Measurements from ENCODE around the gene MNAT1. TPM values are rescaled to one million over a fixed set of nuclear protein-coding genes. Genes with fewer than 3 reads are reported as not detected.

The MNAT1 gene
- total RNA-seq, 3 donors from 2014 or later (not counting 1 experiment from before 2014, with no cell fraction given) = 33.8 to 45.4 (median 34.0) TPM

- Histone ChIP-seq H3K4me1 (ENCODE audit: control insufficient read depth, insufficient read depth, low read length) (no peaks in the 10 kb centered on the region), H3K27ac (ENCODE audit: low read length) (no peak overlapping the region), H3K27me3 (ENCODE audit: control insufficient read depth, insufficient read depth, low read length) (no peaks in the 10 kb centered on the region), H3K4me3 (ENCODE audit: low read length) (no peak overlapping the region), H3K36me3 (ENCODE audit: control insufficient read depth, insufficient read depth, low read length) (peaks cover 3% of the 10 kb centered on the region), H3K9me3 (ENCODE audit: control insufficient read depth, insufficient read depth, low read length) (peaks cover 6% of the 10 kb centered on the region)
- H3K27ac Mint-ChIP-seq = no peak overlapping the region
- TF ChIP-seq CTCF (IDR thresholded peaks at IDR 0.05) = no peak
- ATAC-seq (no peak), DNase-seq (no peak)
- H3K36me3 Mint-ChIP-seq = no peaks in the 10 kb centered on the region
- intact Hi-C loops (cut with micrococcal nuclease) = no loop called here
- no peaks in the 10 kb centered on the region for H3K9me3 Mint-ChIP-seq
- H3K27me3 Mint-ChIP-seq (ENCODE audit: low read depth in 2 of 2) = no peaks in the 10 kb centered on the region
- no peak overlapping the region for H3K4me3 Mint-ChIP-seq
- H3K4me1 Mint-ChIP-seq = no peaks in the 10 kb centered on the region
Observed at GRCh38 chr14:60796434-60796833, 61.9 kb downstream of the MNAT1 start.

DNA sequence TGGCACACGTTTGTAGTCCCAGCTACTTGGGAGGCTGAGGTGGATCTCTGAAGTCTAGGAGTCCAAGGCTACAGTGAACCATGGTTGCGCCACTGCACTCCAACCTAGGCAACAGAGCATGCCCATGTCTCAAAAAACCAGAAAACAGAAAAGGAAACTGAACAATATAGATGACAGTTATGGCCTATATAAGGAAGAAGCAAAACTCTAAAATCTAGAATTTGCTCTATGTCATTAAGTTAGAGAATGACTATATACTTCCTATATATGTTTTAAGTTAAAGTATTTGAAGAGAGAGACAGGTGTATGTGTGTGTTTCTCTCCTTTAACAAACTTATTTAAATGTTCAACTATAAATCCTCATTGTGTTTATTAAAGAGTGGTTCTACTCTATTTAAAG, 65.8 kb downstream of the MNAT1 start:
- intact Hi-C loops (cut with micrococcal nuclease) = no loop called here
- Histone ChIP-seq H3K27ac (ENCODE audit: low read length) (no peak overlapping the region), H3K27me3 (ENCODE audit: control insufficient read depth, insufficient read depth, low read length) (no peaks in the 10 kb centered on the region), H3K36me3 (ENCODE audit: control insufficient read depth, insufficient read depth, low read length) (peaks cover 3% of the 10 kb centered on the region), H3K4me3 (ENCODE audit: low read length) (no peak overlapping the region), H3K4me1 (ENCODE audit: control insufficient read depth, insufficient read depth, low read length) (no peaks in the 10 kb centered on the region), H3K9me3 (ENCODE audit: control insufficient read depth, insufficient read depth, low read length) (no peaks in the 10 kb centered on the region)
- DNase-seq = no peak
- Mint-ChIP-seq H3K36me3 (no peaks in the 10 kb centered on the region), H3K9me3 (no peaks in the 10 kb centered on the region), H3K4me3 (no peak overlapping the region), H3K27ac (no peak overlapping the region), H3K4me1 (no peaks in the 10 kb centered on the region), H3K27me3 (ENCODE audit: low read depth in 2 of 2) (no peaks in the 10 kb centered on the region)
- ATAC-seq = no peak
- WGBS (ENCODE audit: insufficient coverage) = 100% methylated on average over 2 of the region's 2 CpGs
- no peak for TF ChIP-seq CTCF (IDR thresholded peaks at IDR 0.05)

DNA sequence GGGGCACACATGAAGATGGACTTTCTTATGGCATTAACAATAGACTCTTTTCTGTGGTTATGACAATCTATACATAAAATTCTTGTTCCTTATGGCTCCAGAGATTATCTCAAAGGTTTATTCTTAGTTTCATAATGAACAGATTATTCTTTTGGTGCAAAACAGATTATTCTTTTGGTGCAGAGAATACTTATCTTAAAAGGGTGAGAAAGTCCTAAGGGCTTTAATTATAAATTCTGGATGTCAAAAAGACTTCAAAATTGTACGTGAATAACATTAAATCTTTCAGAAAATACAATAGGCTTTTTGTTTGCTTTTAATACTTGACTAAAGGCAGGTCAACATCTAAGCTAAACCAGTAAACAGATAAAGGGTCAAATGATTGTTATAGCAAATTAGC, 69.3 kb downstream of the MNAT1 start:
- no peaks in the 10 kb centered on the region for H3K36me3 Mint-ChIP-seq
- H3K4me1 Mint-ChIP-seq = no peaks in the 10 kb centered on the region
- peaks cover 5% of the 10 kb centered on the region for H3K36me3 ChIP-seq (ENCODE audit: control insufficient read depth, insufficient read depth, low read length)
- no peaks in the 10 kb centered on the region for H3K27me3 ChIP-seq (ENCODE audit: control insufficient read depth, insufficient read depth, low read length)
- intact Hi-C loops (cut with micrococcal nuclease) = no loop called here
- H3K9me3 ChIP-seq (ENCODE audit: control insufficient read depth, insufficient read depth, low read length) = no peaks in the 10 kb centered on the region
- no peak for TF ChIP-seq CTCF (IDR thresholded peaks at IDR 0.05)
- no peak overlapping the region for H3K4me3 Mint-ChIP-seq
- no peaks in the 10 kb centered on the region for H3K27me3 Mint-ChIP-seq (ENCODE audit: low read depth in 2 of 2)
- no peak overlapping the region for H3K4me3 ChIP-seq (ENCODE audit: low read length)
- H3K27ac Mint-ChIP-seq = no peak overlapping the region
- H3K4me1 ChIP-seq (ENCODE audit: control insufficient read depth, insufficient read depth, low read length) = no peaks in the 10 kb centered on the region
- no peak for ATAC-seq
- no peaks in the 10 kb centered on the region for H3K9me3 Mint-ChIP-seq
- no peak for DNase-seq
- no peak overlapping the region for H3K27ac ChIP-seq (ENCODE audit: low read length)
- WGBS (ENCODE audit: insufficient coverage) = no CpG with 5 or more reads among the region's 1 CpG

DNA sequence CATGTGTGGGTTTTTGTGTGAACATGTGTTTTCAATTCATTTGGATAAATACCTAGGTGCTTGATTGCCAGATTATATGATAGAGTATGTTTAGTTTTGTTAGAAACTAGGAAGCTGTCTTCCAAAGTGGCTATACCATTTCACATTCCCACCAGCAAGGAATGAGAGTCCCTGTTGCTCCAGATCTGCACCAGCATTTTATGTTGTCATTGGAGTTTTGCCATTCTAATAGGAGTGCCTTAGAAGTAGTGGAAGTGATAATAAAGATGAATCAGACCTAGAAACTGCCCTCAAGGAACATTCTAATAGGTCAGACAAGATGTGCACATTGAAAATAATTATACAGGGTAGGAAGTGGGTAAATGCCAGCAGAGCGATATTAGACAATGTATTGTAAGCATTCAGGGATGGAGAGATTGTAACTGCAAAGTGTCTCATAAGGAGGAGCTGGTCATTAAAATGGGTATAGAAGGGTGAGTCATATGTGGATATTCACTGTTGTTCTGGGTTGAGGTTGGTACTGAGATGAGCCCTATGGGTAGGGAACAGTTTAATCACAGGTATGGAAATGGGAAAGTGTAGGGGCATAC, 71.4 kb downstream of the MNAT1 start:
- Mint-ChIP-seq H3K9me3 (no peaks in the 10 kb centered on the region), H3K4me3 (no peak overlapping the region), H3K27ac (no peak overlapping the region), H3K36me3 (no peaks in the 10 kb centered on the region), H3K4me1 (no peaks in the 10 kb centered on the region), H3K27me3 (ENCODE audit: low read depth in 2 of 2) (no peaks in the 10 kb centered on the region)
- 97% methylated on average over 1 of the region's 1 CpG for WGBS (ENCODE audit: insufficient coverage)
- no peaks in the 10 kb centered on the region for H3K27me3 ChIP-seq (ENCODE audit: control insufficient read depth, insufficient read depth, low read length)
- intact Hi-C loops (cut with micrococcal nuclease) = no loop called here
- H3K9me3 ChIP-seq (ENCODE audit: control insufficient read depth, insufficient read depth, low read length) = no peaks in the 10 kb centered on the region
- H3K4me1 ChIP-seq (ENCODE audit: control insufficient read depth, insufficient read depth, low read length) = no peaks in the 10 kb centered on the region
- H3K27ac ChIP-seq (ENCODE audit: low read length) = no peak overlapping the region
- no peak for TF ChIP-seq CTCF (IDR thresholded peaks at IDR 0.05)
- H3K4me3 ChIP-seq (ENCODE audit: low read length) = no peak overlapping the region
- ATAC-seq = no peak
- DNase-seq = no peak
- peaks cover 2% of the 10 kb centered on the region for H3K36me3 ChIP-seq (ENCODE audit: control insufficient read depth, insufficient read depth, low read length)

Data from natural killer cell (primary cell).